ENCODE data around the gene CRYGC.

Gene CRYGC

GRCh38 chr2:208097313-208097712, 32.3 kb downstream of the CRYGC start:
- in situ Hi-C loops (cut with MboI; ENCODE audit: low sequenced_read_pairs), result no loop called here

GRCh38 chr2:208096080-208096479, 33.5 kb downstream of the CRYGC start:
- in situ Hi-C loops (cut with MboI; ENCODE audit: low sequenced_read_pairs), result no loop called here

DNA sequence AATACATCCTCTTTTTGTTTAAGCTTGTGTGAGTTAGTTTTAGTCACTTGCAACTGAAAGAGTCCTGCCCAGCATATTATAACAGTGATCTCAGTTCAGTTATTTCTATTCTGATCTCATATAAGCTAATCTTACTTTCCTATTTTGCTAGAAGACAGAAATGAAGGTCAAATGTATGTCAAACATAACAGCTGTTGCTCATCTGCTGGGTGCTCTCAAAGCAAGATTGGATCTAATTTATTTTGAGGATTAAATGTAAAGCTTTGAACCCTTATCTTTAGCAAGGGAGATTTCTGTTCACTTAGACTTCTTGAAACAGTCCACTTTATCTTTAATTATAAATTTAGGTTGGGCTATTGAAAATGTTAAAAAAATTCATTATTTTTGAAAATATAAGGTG, 36.5 kb downstream of the CRYGC start:
- in situ Hi-C loops (cut with MboI; ENCODE audit: low sequenced_read_pairs), result no loop called here

DNA sequence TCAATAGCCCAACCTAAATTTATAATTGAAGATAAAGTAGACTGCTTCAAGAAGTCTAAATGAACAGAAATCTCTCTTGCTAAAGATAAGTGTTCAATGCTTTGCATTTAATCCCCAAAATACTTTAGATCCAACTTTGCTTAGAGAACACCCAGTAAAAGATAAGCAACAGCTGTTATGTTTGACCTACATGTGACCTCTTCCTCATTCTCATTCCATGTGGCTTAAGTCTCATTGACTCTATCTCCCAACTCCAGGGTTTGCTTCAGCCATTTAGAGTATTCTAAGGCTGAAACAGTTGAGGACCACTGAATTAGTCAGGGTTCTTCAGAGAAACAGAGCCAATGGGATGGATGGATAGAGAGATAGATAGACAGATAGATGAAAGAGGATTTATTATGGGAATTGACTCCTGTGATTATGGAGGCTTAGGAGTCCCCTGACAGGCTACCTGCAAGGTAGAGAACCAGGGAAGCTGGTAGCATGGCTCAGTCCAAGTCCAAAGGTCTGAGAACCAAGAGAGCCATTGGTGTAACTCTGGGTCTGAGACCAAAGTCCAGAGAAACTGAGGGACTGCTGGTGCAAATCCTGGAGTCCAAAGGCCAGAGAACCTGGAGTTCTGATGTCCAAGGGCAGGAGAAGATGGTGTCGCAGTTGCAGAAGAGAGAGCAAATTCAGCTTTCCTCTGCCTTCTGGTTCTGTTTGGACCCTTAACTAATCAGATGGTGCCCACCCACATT, 37.4 kb downstream of the CRYGC start:
- in situ Hi-C loops (cut with MboI; ENCODE audit: low sequenced_read_pairs), result no loop called here

DNA sequence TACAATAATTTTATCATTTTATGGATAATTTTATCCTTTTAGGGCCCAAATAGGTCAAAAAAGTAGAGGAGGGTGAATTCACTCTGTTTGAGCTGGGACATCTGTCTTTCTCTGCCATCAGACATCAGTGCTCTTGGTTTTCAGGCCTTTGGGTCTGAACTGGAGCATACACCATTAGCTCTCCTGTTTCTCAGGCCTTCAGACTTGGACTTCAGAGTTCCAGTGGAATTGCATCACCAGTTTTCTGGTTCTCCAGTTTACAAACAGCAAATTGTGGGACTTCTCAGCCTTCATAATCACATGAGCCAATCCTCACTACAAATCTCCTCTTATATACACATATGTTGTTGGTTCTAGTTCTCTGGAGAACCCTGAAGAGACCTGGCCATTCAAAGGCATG, 39.2 kb downstream of the CRYGC start:
- in situ Hi-C loops (cut with MboI; ENCODE audit: low sequenced_read_pairs), result no loop called here

DNA sequence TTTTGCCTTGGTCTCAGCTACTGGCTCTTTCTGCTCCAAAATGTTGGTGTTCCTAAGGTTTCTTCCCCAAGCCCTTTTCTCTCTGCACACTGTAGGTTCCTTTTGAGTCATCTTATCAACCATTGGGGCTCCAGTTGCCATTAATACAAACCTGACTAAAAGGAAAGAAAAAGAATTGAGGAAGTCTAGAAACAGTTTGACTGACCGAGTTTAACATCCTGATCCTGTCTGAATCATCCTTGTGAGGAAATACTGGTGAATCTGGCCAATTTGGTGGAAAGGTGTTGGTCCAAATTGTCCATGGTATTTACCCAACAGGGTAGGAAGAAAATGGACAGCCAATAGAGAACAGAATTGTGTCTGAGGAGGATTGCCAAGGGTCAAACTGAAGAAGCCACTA, 43.6 kb downstream of the CRYGC start:
- in situ Hi-C loops (cut with MboI; ENCODE audit: low sequenced_read_pairs), result no loop called here

DNA sequence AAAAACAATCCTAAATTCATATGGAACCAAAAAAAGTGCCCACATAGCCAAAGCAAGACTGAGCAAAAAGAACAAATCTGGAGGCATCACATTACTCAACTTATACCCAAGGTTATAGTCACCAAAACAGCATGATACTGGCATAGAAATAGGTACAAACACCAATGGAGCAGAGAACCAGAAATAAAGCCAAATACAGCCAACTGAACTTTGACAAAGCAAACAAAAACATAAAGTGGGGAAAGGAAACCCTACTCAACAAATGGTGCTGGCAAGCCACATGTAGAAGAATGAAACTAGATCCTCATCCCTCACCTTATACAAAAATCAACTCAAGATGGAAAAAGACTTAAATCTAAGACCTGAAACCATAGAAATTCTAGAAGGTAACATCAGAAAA, 45.8 kb downstream of the CRYGC start:
- in situ Hi-C loops (cut with MboI; ENCODE audit: low sequenced_read_pairs), result no loop called here
